Measurements from ENCODE around the gene AIRE.
"Not testable (repeated sequence)": the region's sequence is repeated elsewhere in the genome, so short reads cannot be mapped to it uniquely, and the experiment has no call there.

Gene AIRE

GRCh38 chr21:44291936-44292811 is 6.5 kb downstream of the AIRE start:
- DNase-seq: no peak

DNA sequence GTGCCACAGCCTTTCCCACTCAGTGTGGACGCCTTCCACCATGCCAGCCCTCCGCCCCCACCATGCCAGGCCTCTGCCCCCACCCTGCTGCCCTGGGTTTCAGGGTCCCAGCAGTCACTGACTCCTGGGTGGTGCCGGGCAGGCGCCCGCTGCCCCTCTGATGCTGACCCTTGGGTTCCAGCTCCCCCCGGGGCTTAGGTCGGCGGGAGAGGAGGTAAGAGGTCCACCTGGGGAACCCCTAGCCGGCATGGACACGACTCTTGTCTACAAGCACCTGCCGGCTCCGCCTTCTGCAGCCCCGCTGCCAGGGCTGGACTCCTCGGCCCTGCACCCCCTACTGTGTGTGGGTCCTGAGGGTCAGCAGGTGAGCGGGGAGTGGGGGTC is 7.1 kb downstream of the AIRE start:
- no peak for DNase-seq

DNA sequence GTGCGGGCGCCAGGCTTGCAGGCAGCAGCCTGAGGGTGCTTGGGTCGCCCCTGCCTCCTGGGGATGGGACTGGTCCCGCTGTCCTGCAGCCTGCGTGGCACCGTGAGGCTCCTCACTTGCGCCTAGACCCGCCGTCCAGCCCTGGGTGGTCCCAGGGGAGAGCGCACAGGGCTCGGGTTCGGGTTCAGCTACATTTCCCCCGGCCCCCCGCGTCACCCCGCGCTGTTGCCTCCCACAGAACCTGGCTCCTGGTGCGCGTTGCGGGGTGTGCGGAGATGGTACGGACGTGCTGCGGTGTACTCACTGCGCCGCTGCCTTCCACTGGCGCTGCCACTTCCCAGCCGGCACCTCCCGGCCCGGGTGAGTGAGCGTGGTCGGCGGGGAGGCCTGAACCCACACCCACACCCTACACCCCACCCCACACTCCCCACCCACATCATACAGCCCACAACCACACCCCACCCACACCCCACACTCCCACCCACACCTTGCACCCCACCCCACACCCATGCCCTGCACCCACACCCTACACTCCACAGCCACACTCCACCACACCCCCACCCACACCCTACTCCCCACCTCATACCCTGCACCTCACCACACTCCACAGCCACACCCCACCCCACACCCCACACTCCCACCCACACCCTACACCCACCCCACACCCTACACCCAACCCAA is 8.0 kb downstream of the AIRE start:
- DNase-seq: no peak

GRCh38 chr21:44294391-44295162 is 8.9 kb downstream of the AIRE start:
- peak in 1 of 2 experiments; percentile 10 for DNase-seq

GRCh38 chr21:44295163-44295573 is 9.5 kb downstream of the AIRE start:
- DNase-seq: no peak

GRCh38 chr21:44295646-44296045 is 10.0 kb downstream of the AIRE start:
- DNase-seq: no peak

DNA sequence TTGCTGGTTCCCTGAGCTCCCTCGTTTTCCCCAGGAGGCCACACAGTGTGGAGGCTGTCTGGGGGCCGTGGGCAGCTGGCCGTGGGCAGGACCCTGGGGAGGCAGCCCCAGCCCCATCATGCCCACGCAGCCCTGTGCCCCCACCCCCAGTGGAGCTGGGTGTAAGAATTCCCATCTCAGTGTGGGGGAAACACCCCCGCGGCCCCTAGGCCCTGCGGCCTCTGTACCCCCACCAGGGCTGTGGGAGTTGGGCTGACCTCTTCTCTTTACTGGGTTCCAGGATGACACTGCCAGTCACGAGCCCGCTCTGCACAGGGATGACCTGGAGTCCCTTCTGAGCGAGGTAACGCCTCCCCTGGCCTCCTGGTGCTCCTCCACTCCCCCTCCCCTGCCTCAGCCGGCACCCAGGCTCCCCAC is 10.4 kb downstream of the AIRE start:
- no peak for DNase-seq

GRCh38 chr21:44296916-44297315 is 11.2 kb downstream of the AIRE start:
- no peak for DNase-seq

GRCh38 chr21:44297525-44298290 is 12.0 kb downstream of the AIRE start:
- peak; percentile 84 to 88 for DNase-seq

DNA sequence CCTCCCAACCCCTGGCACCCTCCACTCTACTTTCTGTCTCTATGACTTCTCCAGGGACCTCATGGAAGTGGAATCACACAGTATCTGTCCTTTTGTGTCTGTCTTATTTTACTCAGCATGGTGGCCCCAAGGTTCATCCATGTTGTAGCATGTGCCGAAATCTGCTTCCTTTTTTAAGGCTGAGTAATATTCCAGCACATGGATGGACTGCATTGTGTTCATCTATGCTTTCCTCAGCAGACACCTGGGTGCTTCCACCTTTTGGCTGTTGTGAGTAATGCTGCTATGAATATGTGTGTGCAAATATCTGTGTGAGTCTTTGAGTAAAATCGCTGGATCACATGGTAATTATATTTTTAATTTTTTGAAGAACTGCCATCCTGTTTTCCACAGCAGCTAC is 12.6 kb downstream of the AIRE start:
- DNase-seq: no peak

DNA sequence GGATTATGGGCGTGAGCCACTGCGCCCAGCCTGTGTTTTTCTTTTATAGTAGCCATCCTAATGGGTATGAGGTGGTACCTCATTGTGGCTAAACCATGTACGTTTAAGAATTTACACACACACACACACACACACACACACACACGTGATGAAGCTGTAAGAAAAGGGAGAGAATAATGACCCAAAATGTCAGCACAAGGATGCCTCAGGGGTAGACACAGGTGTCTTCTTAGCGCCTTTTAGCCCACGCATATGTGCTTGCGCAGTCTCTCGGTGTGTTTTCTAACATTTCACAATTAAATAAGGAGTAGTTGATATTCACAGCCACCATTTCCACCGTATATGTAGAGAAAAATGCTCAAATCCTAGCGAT is 13.4 kb downstream of the AIRE start:
- DNase-seq: peak in 1 of 2 experiments; percentile 55

DNA sequence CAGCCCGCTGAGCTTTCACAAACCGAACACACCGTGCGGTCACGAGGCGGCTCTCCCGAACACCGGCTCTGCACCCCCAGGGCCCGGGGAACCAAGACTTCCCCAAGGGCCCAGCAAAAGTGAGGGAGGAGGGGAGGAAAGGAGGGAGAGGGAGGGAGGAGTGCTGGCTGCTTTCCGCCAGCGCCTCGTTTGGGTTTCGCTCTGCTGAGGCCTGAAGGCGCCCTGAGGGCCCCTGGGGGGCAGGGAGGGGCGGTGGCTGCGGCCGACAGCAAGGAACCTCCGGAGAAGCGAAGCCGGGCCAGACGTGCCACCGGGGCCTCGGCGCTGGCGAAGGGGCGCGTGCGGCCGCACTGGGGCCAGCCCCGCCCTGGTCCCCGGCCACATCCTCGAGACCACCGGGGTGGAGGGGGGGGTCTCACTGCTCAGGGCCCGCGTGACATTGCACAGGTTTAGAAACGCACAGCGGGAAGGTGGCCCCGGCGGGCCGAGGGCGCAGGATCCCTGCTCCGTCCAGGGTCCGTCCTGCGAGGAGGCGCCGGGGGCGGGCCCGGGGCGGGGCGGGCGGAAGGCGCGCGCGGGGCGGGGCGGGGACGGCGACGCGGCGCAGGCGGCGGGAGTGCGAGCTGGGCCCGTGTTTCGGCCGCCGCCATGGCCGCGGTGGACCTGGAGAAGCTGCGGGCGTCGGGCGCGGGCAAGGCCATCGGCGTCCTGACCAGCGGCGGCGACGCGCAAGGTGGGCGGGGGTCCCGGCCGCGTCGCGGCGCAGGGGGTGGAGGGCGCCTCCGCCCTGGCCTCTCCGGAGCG is 14.0 kb downstream of the AIRE start, which contains the start of gene PFKL:
Gene PFKL (plus strand): TSS at position 596 of the 804 bp plus-strand sequence. CDS start 53 bp downstream, at position 649.
- peak; percentile 72 to 83 for DNase-seq

- DNase-seq: peak; percentile 12 to 38
Observed at GRCh38 chr21:44300262-44300959, 14.7 kb downstream of the AIRE start.

- no peak for DNase-seq
Observed at GRCh38 chr21:44301141-44301540, 15.5 kb downstream of the AIRE start.

DNA sequence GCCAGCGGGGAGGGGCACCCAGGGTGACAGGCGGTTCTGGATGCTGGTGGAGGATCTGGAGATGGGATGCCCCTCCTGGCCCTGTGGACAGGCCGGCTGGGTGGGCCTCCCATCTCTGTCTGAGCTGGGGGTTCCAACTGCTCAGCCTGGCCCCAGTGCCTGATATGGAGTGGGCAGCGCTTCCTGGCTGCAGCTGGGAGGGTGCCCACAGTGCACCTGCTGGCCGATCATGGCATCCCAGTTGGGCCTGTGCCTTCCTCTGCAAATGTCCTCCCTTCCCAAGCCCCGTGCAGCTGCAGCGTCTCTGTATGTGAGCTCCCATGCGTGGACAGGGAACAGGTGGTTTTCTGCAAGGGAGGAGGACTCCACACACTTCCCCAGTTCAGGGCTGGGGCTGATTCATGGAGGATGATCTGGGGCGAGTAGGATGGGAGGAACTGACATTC is 16.3 kb downstream of the AIRE start:
- no peak for DNase-seq

GRCh38 chr21:44302573-44303401 is 17.1 kb downstream of the AIRE start:
- DNase-seq: not testable (repeated sequence)

- no peak for DNase-seq
Observed at GRCh38 chr21:44303490-44303981, 17.9 kb downstream of the AIRE start.

DNA sequence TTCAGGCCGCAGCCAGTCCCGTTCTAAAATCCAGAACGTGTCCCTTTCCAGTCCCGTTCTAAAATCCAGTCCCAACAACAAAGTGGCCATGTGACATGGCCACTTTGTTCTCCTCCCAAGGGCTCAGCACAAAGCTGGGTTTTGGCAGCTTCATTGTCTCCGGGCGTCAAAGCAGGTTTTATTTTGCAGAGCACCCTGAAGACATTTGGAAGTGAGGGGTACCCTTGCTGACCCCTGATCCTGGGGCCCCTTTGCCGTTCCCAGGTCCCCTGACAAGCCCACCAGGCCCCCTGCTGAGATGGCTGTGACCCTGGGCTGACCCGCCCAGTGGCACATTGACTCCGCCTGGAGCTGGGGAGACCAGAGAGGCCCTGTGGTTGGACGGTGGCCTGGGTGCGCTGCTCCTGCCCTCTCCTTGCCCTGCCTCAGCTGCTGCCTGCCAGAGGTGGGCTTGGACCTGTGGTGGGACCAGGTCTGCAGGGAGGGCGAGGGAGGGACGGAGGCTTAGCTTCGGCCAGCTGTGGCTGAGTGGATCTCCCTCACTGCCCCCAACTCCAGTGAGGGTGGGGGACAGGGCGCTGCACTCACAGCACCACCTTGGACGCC is 18.4 kb downstream of the AIRE start:
- DNase-seq: no peak

- peak; percentile 37 to 42 for DNase-seq
Observed at GRCh38 chr21:44304877-44305293, 19.2 kb downstream of the AIRE start.
